ENCODE results near the gene TEX54. TPM values are rescaled to one million over a fixed set of nuclear protein-coding genes. Genes with fewer than 3 reads are reported as not detected.
"Not testable (repeated sequence)": the region's sequence is repeated elsewhere in the genome, so short reads cannot be mapped to it uniquely, and the experiment has no call there.

The TEX54 gene
- total RNA-seq, 2 experiments from 2014 or later = 0.48 TPM; not detected in 1

GRCh38 chr11:62863687-62864335, 31.2 kb upstream of the TEX54 start:
- H3K4me3 Mint-ChIP-seq = no peak overlapping the region
- H3K4me1 Mint-ChIP-seq = peaks cover 37% of the 10 kb centered on the region
- ChIA-PET CTCF (interaction anchor here (0.6 to 5.6 kb wide), 10 partner anchors 8 to 193 kb away, joined by 3 to 35 read pairs (median 4); partner anchors contain the start of genes SLC3A2 and ZBTB3), POLR2A (interaction anchor here (1.6 kb wide), 1 partner anchor 23 kb away, joined by 4 read pairs; no protein-coding TSS in a partner anchor)
- DNase-seq = no peak
- H3K27ac Mint-ChIP-seq = no peak overlapping the region
- H3K36me3 Mint-ChIP-seq (ENCODE audit: low read depth) = peaks cover 4% of the 10 kb centered on the region
- no peaks in the 10 kb centered on the region for H3K9me3 Mint-ChIP-seq
- H3K27me3 Mint-ChIP-seq = no peaks in the 10 kb centered on the region

- DNase-seq; H3K27me3 Mint-ChIP-seq; H3K36me3 Mint-ChIP-seq (ENCODE audit: low read depth); H3K27ac Mint-ChIP-seq; H3K4me3 Mint-ChIP-seq; H3K9me3 Mint-ChIP-seq: not testable (repeated sequence)
- CTCF ChIA-PET = interaction anchor here (0.6 to 5.6 kb wide), 10 partner anchors 11 to 1856 kb away, joined by 3 to 35 read pairs (median 3); partner anchors contain the start of genes SLC3A2 and TMEM179B
- peaks cover 52% of the 10 kb centered on the region for H3K4me1 Mint-ChIP-seq
- POLR2A ChIA-PET = interaction anchor here (1.0 kb wide), 1 partner anchor 136 kb away, joined by 3 read pairs; no protein-coding TSS in a partner anchor
Measured at GRCh38 chr11:62861564-62862192, 29.0 kb upstream of the TEX54 start.

DNA sequence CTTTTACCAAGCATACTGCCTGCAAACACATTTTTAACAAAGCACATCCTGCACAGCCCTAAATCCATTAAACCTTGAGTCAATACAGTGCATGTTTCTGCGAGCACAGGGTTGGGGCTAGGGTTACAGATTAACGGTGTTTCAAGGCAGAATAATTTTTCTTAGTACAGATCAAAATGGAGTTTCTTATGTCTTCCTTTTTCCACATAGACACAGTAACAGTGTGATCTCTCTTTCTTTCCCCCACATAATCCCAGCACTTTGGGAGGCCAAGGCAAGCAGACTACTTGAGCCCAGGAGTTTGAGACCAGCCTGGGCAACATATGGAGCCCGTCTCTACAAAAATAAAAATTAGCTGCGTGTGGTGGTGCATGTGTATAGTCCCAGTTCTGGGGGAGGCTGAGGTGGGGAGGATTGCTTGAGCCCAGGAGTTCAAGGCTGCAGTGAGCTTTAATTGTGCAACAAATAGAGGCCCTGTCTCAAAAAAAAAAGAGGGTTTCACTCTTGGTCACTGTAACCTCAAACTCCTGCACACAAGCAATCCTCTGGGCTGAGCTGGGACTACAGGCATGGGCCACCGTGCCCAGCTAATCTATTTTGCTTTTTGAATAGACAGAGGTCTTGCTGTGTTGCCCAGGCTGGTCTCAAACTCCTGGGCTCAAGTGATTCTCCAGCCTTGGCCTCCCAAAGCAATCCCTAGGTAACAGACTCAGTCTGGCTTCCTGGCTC, 28.4 kb upstream of the TEX54 start:
- no peak overlapping the region for H3K4me3 Mint-ChIP-seq
- CTCF ChIA-PET = interaction anchor here (0.6 to 5.6 kb wide), 9 partner anchors 10 to 1049 kb away, joined by 3 to 35 read pairs (median 3); partner anchors contain the start of genes SLC3A2 and TMEM179B
- no peak for DNase-seq
- peaks cover 57% of the 10 kb centered on the region for H3K4me1 Mint-ChIP-seq
- POLR2A ChIA-PET = interaction anchor here (0.6 to 1.0 kb wide), 2 partner anchors 76 to 135 kb away, joined by 3 to 4 read pairs; no protein-coding TSS in a partner anchor
- H3K36me3 Mint-ChIP-seq (ENCODE audit: low read depth) = peaks cover 3% of the 10 kb centered on the region
- H3K9me3 Mint-ChIP-seq = no peaks in the 10 kb centered on the region
- peak overlapping the region; percentile 74 for H3K27ac Mint-ChIP-seq
- no peaks in the 10 kb centered on the region for H3K27me3 Mint-ChIP-seq

DNA sequence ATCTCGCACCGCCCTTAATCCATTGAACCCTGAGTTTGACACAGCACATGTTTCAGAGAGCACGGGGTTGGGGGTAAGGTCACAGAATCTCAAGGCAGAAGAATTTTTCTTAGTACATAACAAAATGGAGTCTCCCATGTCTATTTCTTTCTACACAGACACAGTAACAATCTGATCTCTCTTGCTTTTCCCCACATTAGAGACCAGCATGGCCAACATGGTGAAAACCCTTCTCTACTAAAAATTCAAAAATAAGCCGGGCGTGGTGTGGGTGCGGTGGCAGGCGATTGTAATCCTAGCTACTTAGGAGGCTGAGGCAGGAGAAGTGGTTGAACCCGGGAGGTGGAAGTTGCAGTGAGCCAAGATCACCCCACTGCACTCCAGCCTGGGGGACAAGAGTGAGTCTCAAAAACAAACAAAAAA, 26.7 kb upstream of the TEX54 start:
- POLR2A ChIA-PET, CTCF ChIA-PET, H3K27me3 Mint-ChIP-seq, H3K4me3 Mint-ChIP-seq, H3K9me3 Mint-ChIP-seq, DNase-seq: not testable (repeated sequence)
- Mint-ChIP-seq H3K4me1 (peaks cover 61% of the 10 kb centered on the region), H3K36me3 (ENCODE audit: low read depth) (peaks cover 15% of the 10 kb centered on the region), H3K27ac (peak overlapping the region; percentile 19)

- POLR2A ChIA-PET = interaction anchor here (5.1 kb wide), 1 partner anchor 18 kb away, joined by 58 read pairs; the partner anchor contains the start of gene WDR74
- Mint-ChIP-seq H3K36me3 (ENCODE audit: low read depth) (peaks cover 26% of the 10 kb centered on the region), H3K27ac (peak overlapping the region; percentile 6), H3K4me1 (peaks cover 66% of the 10 kb centered on the region), H3K27me3 (no peaks in the 10 kb centered on the region), H3K9me3 (no peaks in the 10 kb centered on the region), H3K4me3 (peak overlapping the region; percentile 59)
- no peak for DNase-seq
- CTCF ChIA-PET = interaction anchor here (1.1 to 1.4 kb wide), 3 partner anchors 23 to 72 kb away, joined by 3 to 7 read pairs (median 4); partner anchors contain the start of genes SLC3A2 and STX5
Measured at GRCh38 chr11:62858201-62858600, 25.6 kb upstream of the TEX54 start.

- Mint-ChIP-seq H3K4me1 (peaks cover 68% of the 10 kb centered on the region), H3K27me3 (no peaks in the 10 kb centered on the region), H3K27ac (peak overlapping the region; percentile 57), H3K9me3 (no peaks in the 10 kb centered on the region), H3K36me3 (ENCODE audit: low read depth) (peaks cover 32% of the 10 kb centered on the region), H3K4me3 (peak overlapping the region; percentile 95)
- POLR2A ChIA-PET = interaction anchor here (5.1 kb wide), 1 partner anchor 17 kb away, joined by 58 read pairs; the partner anchor contains the start of gene WDR74
- CTCF ChIA-PET = interaction anchor here (1.0 to 1.4 kb wide), 4 partner anchors 12 to 71 kb away, joined by 3 to 7 read pairs (median 4); partner anchors contain the start of genes SLC3A2 and STX5
- no peak for DNase-seq
Measured at GRCh38 chr11:62857541-62857982, 24.9 kb upstream of the TEX54 start.

- H3K36me3 Mint-ChIP-seq (ENCODE audit: low read depth) = peaks cover 44% of the 10 kb centered on the region
- H3K4me3 Mint-ChIP-seq = peak overlapping the region; percentile 95
- H3K27ac Mint-ChIP-seq = peak overlapping the region; percentile 99
- CTCF ChIA-PET = interaction anchor here (0.6 to 3.6 kb wide), 11 partner anchors 8 to 431 kb away, joined by 3 to 34 read pairs (median 4); partner anchors contain the start of genes SLC3A2, TAF6L, TMEM179B and ZBTB3
- POLR2A ChIA-PET = interaction anchor here (0.6 to 5.1 kb wide), 6 partner anchors 9 to 283 kb away, joined by 3 to 58 read pairs (median 5); partner anchors contain the start of genes C11orf98, EEF1G, SLC3A2 and WDR74
- peaks cover 69% of the 10 kb centered on the region for H3K4me1 Mint-ChIP-seq
- H3K27me3 Mint-ChIP-seq = no peaks in the 10 kb centered on the region
- no peaks in the 10 kb centered on the region for H3K9me3 Mint-ChIP-seq
- DNase-seq = peak; percentile 26
Measured at GRCh38 chr11:62856333-62856895, 23.8 kb upstream of the TEX54 start.

GRCh38 chr11:62855571-62856332, 23.1 kb upstream of the TEX54 start:
- DNase-seq = peak; percentile 98
- Mint-ChIP-seq H3K36me3 (ENCODE audit: low read depth) (peaks cover 44% of the 10 kb centered on the region), H3K4me1 (peaks cover 65% of the 10 kb centered on the region), H3K9me3 (no peaks in the 10 kb centered on the region), H3K4me3 (peak overlapping the region; percentile 95), H3K27ac (peak overlapping the region; percentile 99), H3K27me3 (no peaks in the 10 kb centered on the region)
- POLR2A ChIA-PET = interaction anchor here (0.6 to 5.1 kb wide), 9 partner anchors 9 to 282 kb away, joined by 3 to 58 read pairs (median 4); partner anchors contain the start of genes C11orf98, EEF1G, SLC3A2 and WDR74
- CTCF ChIA-PET = interaction anchor here (0.6 to 3.6 kb wide), 13 partner anchors 8 to 431 kb away, joined by 3 to 34 read pairs (median 4); partner anchors contain the start of genes SLC3A2, TAF6L, TMEM179B and ZBTB3

- Mint-ChIP-seq H3K27me3 (no peaks in the 10 kb centered on the region), H3K36me3 (ENCODE audit: low read depth) (peaks cover 44% of the 10 kb centered on the region), H3K4me1 (peaks cover 63% of the 10 kb centered on the region), H3K27ac (peak overlapping the region; percentile 99), H3K9me3 (no peaks in the 10 kb centered on the region), H3K4me3 (peak overlapping the region; percentile 95)
- DNase-seq = no peak
- ChIA-PET CTCF (interaction anchor here (0.6 to 3.6 kb wide), 12 partner anchors 9 to 190 kb away, joined by 3 to 34 read pairs (median 4); partner anchors contain the start of genes C11orf98, CSKMT, SLC3A2 and TEX54), POLR2A (interaction anchor here (0.6 to 5.1 kb wide), 7 partner anchors 15 to 281 kb away, joined by 3 to 58 read pairs (median 4); partner anchors contain the start of genes C11orf98, EEF1G, SLC3A2 and WDR74)
Measured at GRCh38 chr11:62854825-62855570, 22.4 kb upstream of the TEX54 start.

DNA sequence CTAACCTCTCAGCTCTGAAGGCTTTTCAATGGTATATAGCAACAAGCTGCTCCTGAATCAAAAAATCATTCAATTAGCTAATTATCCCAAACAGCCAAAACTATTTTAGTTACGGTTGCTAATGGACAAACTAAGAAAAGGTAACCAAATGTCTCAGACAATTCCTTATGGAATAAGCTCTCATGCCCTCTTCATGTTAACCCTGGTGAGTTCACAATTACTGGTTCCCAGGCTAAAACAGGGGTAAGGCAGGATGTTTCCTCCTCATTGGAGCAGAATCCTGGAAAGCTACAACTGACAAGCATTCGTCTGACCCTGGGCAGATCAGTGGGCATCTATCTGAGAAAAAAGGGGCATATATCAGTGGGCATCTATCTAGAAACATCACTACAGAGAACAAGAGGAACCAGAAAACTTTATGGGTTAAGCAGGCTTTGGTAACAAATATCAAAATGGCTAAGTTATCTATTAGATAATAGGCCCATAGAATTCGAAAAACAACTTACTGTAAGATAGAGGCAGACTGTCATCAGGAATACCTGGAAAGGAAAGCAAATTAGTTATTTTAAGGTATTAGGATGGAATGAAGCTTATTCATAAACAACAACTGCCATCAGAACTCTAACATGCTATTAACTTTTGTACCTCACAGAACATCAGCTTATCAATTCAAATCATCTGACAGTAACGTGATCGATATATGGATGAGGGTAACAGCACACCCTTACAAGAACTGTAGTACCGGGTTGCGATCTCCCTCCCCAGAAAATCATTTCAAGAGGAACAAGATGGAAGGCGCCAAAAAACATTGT, 21.6 kb upstream of the TEX54 start:
- DNase-seq = no peak
- Mint-ChIP-seq H3K4me1 (peaks cover 58% of the 10 kb centered on the region), H3K27ac (peak overlapping the region; percentile 99), H3K36me3 (ENCODE audit: low read depth) (peaks cover 44% of the 10 kb centered on the region), H3K27me3 (no peaks in the 10 kb centered on the region), H3K4me3 (peak overlapping the region; percentile 95), H3K9me3 (no peaks in the 10 kb centered on the region)
- ChIA-PET POLR2A (interaction anchor here (0.6 to 5.1 kb wide), 6 partner anchors 14 to 255 kb away, joined by 3 to 58 read pairs (median 3); partner anchors contain the start of genes LBHD1, SLC3A2, UQCC3 and WDR74), CTCF (interaction anchor here (0.6 to 3.6 kb wide), 13 partner anchors 13 to 280 kb away, joined by 3 to 34 read pairs (median 3); partner anchors contain the start of genes C11orf98, CSKMT, SLC3A2 and TAF6L)
